ENCODE results near the gene CCRL2.

The CCRL2 gene

GRCh38 chr3:46453526-46454208 lies 46.6 kb downstream of the CCRL2 start:
- Histone ChIP-seq H3K36me3 (ENCODE audit: control insufficient read depth, insufficient read depth, low read length) (no peaks in the 10 kb centered on the region), H3K27me3 (replicated peaks; ENCODE audit: control insufficient read depth, insufficient read depth, low read length) (peaks cover 1% of the 10 kb centered on the region), H3K4me3 (replicated peaks; ENCODE audit: low read depth, low read length) (no peak overlapping the region)
- no peak for DNase-seq (ENCODE audit: extremely low read depth, insufficient read length)
- no peak for TF ChIP-seq CTCF (IDR thresholded peaks at IDR 0.05; ENCODE audit: insufficient read depth, low read length, poor library complexity, severe bottlenecking)

- no peak for DNase-seq (ENCODE audit: extremely low read depth, insufficient read length)
- no peaks in the 10 kb centered on the region for H3K36me3 ChIP-seq (ENCODE audit: control insufficient read depth, insufficient read depth, low read length)
- no peak overlapping the region for H3K4me3 ChIP-seq (replicated peaks; ENCODE audit: low read depth, low read length)
- TF ChIP-seq CTCF (IDR thresholded peaks at IDR 0.05; ENCODE audit: insufficient read depth, low read length, poor library complexity, severe bottlenecking) = no peak
- H3K27me3 ChIP-seq (replicated peaks; ENCODE audit: control insufficient read depth, insufficient read depth, low read length) = peaks cover 1% of the 10 kb centered on the region
These were observed 47.1 kb downstream of the CCRL2 start for GRCh38 chr3:46454209-46454595.

GRCh38 chr3:46454606-46455005 lies 47.5 kb downstream of the CCRL2 start:
- no peak for TF ChIP-seq CTCF (IDR thresholded peaks at IDR 0.05; ENCODE audit: insufficient read depth, low read length, poor library complexity, severe bottlenecking)
- DNase-seq (ENCODE audit: extremely low read depth, insufficient read length) = no peak
- Histone ChIP-seq H3K27me3 (replicated peaks; ENCODE audit: control insufficient read depth, insufficient read depth, low read length) (peaks cover 1% of the 10 kb centered on the region), H3K36me3 (ENCODE audit: control insufficient read depth, insufficient read depth, low read length) (no peaks in the 10 kb centered on the region), H3K4me3 (replicated peaks; ENCODE audit: low read depth, low read length) (no peak overlapping the region)

GRCh38 chr3:46455231-46456115 lies 48.4 kb downstream of the CCRL2 start:
- Histone ChIP-seq H3K4me3 (replicated peaks; ENCODE audit: low read depth, low read length) (no peak overlapping the region), H3K36me3 (ENCODE audit: control insufficient read depth, insufficient read depth, low read length) (no peaks in the 10 kb centered on the region), H3K27me3 (replicated peaks; ENCODE audit: control insufficient read depth, insufficient read depth, low read length) (peaks cover 1% of the 10 kb centered on the region)
- no peak for DNase-seq (ENCODE audit: extremely low read depth, insufficient read length)
- no peak for TF ChIP-seq CTCF (IDR thresholded peaks at IDR 0.05; ENCODE audit: insufficient read depth, low read length, poor library complexity, severe bottlenecking)

- Histone ChIP-seq H3K36me3 (ENCODE audit: control insufficient read depth, insufficient read depth, low read length) (no peaks in the 10 kb centered on the region), H3K27me3 (replicated peaks; ENCODE audit: control insufficient read depth, insufficient read depth, low read length) (peaks cover 1% of the 10 kb centered on the region), H3K4me3 (replicated peaks; ENCODE audit: low read depth, low read length) (no peak overlapping the region)
- DNase-seq (ENCODE audit: extremely low read depth, insufficient read length) = no peak
- TF ChIP-seq CTCF (IDR thresholded peaks at IDR 0.05; ENCODE audit: insufficient read depth, low read length, poor library complexity, severe bottlenecking) = no peak
These were observed 49.1 kb downstream of the CCRL2 start for GRCh38 chr3:46456118-46456517.
